HCT116 (cell line): Measurements from ENCODE around the gene GEMIN4. TPM values are rescaled to one million over a fixed set of nuclear protein-coding genes. Genes with fewer than 3 reads are reported as not detected.

ENCODE experiments used
- ATAC-seq: fragments of 200-7000 bp; cut with Tn5 transposase; 2 replicates; pipeline ENCODE4 v1.9.1; 2020; ENCODE audit warnings: mild to moderate bottlenecking, moderate library complexity
- BruUV-seq: library from RNA; stranded (reverse); fragments of 400-500 nt; replicated peaks from 2 replicates; lab custom pipeline; 2021; lab: Mats Ljungman, UMichigan
- CTCF ChIA-PET: fragments of 300-600 bp; sonication (Branson Sonifier 250); formaldehyde crosslinking; loops from one replicate; lab custom pipeline; 2021; ENCODE audit warnings: antibody characterized with exemption; lab: Charles Lee
- POLR2A ChIA-PET: fragments of 300-600, 350-600 bp; sonication (Branson Sonifier 250); formaldehyde crosslinking; loops from one replicate; lab custom pipeline; 2021; ENCODE audit warnings: antibody characterized with exemption; lab: Charles Lee
- RAD21 ChIA-PET, 2 experiments: fragments of 300-600 bp; sonication (Branson Sonifier 250); formaldehyde crosslinking; loops; one replicate each; lab custom pipeline; 2023; ENCODE audit warnings: low total read pairs in 2 of 2; ENCODE audit not compliant: uncharacterized antibody in 2 of 2, unreplicated experiment in 2 of 2, low non-redundant PET in 1 of 2; lab: Charles Lee
- DNase-seq: peaks from one replicate; pipeline ENCODE4 v3.0.0-alpha.2; 2010; ENCODE audit warnings: low read depth, low spot score
- H2AFZ ChIP-seq: fragments of 200-600 bp; shearing (Covaris generic), sonication (generic); 2 replicates; pipeline ENCODE4 v1.6.1; 2017; ENCODE audit warnings: low read depth, mixed run types, mixed read lengths, antibody characterized with exemption, low read length; ENCODE audit not compliant: poor library complexity, severe bottlenecking
- H3K27ac ChIP-seq: 2 replicates; pipeline ENCODE4 v1.5.1; 2012; ENCODE audit warnings: low read depth, low read length
- H3K27me3 ChIP-seq: fragments of 200-600 bp; sonication (generic); 2 replicates; pipeline ENCODE4 v1.6.1; 2016; ENCODE audit warnings: mixed run types, low read length, mixed read lengths; ENCODE audit not compliant: insufficient read depth
- H3K36me3 ChIP-seq, 2 experiments: fragments of 200-500 bp in 1 of 2; fragments of 200-600 bp in 1 of 2; sonication (Bioruptor generic) in 1 of 2; sonication (generic) in 1 of 2; 2 replicates each; pipeline versions ENCODE4 v1.5.1 to v1.6.1; 2014 to 2016; ENCODE audit warnings: low read length in 2 of 2, inconsistent platforms in 1 of 2, mixed read lengths in 1 of 2, mixed run types in 1 of 2; ENCODE audit not compliant: insufficient read depth in 2 of 2, control insufficient read depth in 1 of 2
- H3K4me1 ChIP-seq, 2 experiments: fragments of 200-600 bp in 1 of 2; sonication (generic) in 1 of 2; 2 replicates each; pipeline versions ENCODE4 v1.5.1 to v1.6.1; 2012 to 2017; ENCODE audit warnings: low read length in 2 of 2, inconsistent platforms in 1 of 2, mild to moderate bottlenecking in 1 of 2, mixed read lengths in 1 of 2, mixed run types in 1 of 2, moderate library complexity in 1 of 2; ENCODE audit not compliant: insufficient read depth in 2 of 2, control insufficient read depth in 1 of 2
- H3K4me2 ChIP-seq: fragments of 200-600 bp; sonication (generic); 2 replicates; pipeline ENCODE4 v1.6.1; 2017; ENCODE audit warnings: mixed run types, low read length, mixed read lengths
- H3K4me3 ChIP-seq, 2 experiments: fragments of 200-600 bp in 1 of 2; sonication (generic) in 1 of 2; replicated peaks in 1 of 2; 2 replicates each; pipeline ENCODE4 v1.5.1; 2011 to 2016; ENCODE audit warnings: low read length in 2 of 2, control low read depth in 1 of 2, low read depth in 1 of 2, mild to moderate bottlenecking in 1 of 2, mixed read lengths in 1 of 2, mixed run types in 1 of 2
- H3K79me2 ChIP-seq: fragments of 200-600 bp; sonication (generic); 2 replicates; pipeline ENCODE4 v1.6.1; 2017; ENCODE audit warnings: mild to moderate bottlenecking, mixed run types, low read length, moderate library complexity, mixed read lengths; ENCODE audit not compliant: insufficient read depth
- H3K9ac ChIP-seq: fragments of 200-600 bp; sonication (generic); 2 replicates; pipeline ENCODE4 v1.6.1; 2016; ENCODE audit warnings: low read length, mixed read lengths
- H3K9me2 ChIP-seq: fragments of 200-600 bp; sonication (generic), shearing (Covaris generic); 2 replicates; pipeline ENCODE4 v1.6.1; 2017; ENCODE audit warnings: mixed run types, mild to moderate bottlenecking, moderate library complexity; ENCODE audit not compliant: insufficient read depth
- H3K9me3 ChIP-seq, 2 experiments: fragments of 200-500 bp in 1 of 2; fragments of 200-600 bp in 1 of 2; sonication (Bioruptor generic) in 1 of 2; sonication (generic) in 1 of 2; 2 replicates each; pipeline ENCODE4 v1.6.1; 2014 to 2017; ENCODE audit warnings: low read length in 2 of 2, mixed read lengths in 2 of 2, inconsistent platforms in 1 of 2, low read depth in 1 of 2, mild to moderate bottlenecking in 1 of 2, mixed run types in 1 of 2, moderate library complexity in 1 of 2; ENCODE audit not compliant: control insufficient read depth in 1 of 2, insufficient read depth in 1 of 2
- H4K20me1 ChIP-seq: fragments of 200-600 bp; sonication (generic), shearing (Covaris generic); 2 replicates; pipeline ENCODE4 v1.6.1; 2017; ENCODE audit warnings: mixed run types, mild to moderate bottlenecking, moderate library complexity; ENCODE audit not compliant: insufficient read depth
- ATF3 ChIP-seq: IDR thresholded peaks from 2 replicates; pipeline ENCODE4 v1.6.1; 2012
- CEBPB ChIP-seq: IDR thresholded peaks from 2 replicates; pipeline ENCODE4 v1.6.1; 2012; ENCODE audit warnings: low read depth
- JUND ChIP-seq: IDR thresholded peaks from 2 replicates; pipeline ENCODE4 v1.6.1; 2012
- POLR2A ChIP-seq: IDR thresholded peaks from 2 replicates; pipeline ENCODE4 v1.7.0; 2011; ENCODE audit warnings: borderline replicate concordance; ENCODE audit not compliant: insufficient read depth, insufficient read length; ENCODE audit errors: extremely low read depth
- RAD21 ChIP-seq: IDR thresholded peaks from 2 replicates; pipeline ENCODE4 v1.6.1; 2012; ENCODE audit warnings: low read depth, mild to moderate bottlenecking
- REST ChIP-seq: IDR thresholded peaks from 2 replicates; pipeline ENCODE4 v1.6.1; 2012; ENCODE audit warnings: low read depth
- YY1 ChIP-seq: IDR thresholded peaks from 2 replicates; pipeline ENCODE4 v1.6.1; 2011; ENCODE audit warnings: low read length, low read depth, moderate library complexity, mild to moderate bottlenecking; ENCODE audit not compliant: insufficient replicate concordance; ENCODE audit errors: extremely low read depth
- ZBTB33 ChIP-seq: IDR thresholded peaks from 2 replicates; pipeline ENCODE4 v1.6.1; 2011; ENCODE audit warnings: mild to moderate bottlenecking, low read length, moderate library complexity; ENCODE audit not compliant: insufficient replicate concordance; ENCODE audit errors: extremely low read depth
- intact Hi-C: fragments of 100-400 bp; cut with micrococcal nuclease; formaldehyde crosslinking; loops from 2 replicates; pipeline ENCODE4 v1.10.0; 2022
- total RNA-seq: library from RNA; stranded (reverse); gene quantifications from one replicate; pipeline ENCODE4 v1.2.1, GENCODE V29; 2021; ENCODE audit not compliant: unreplicated experiment

The GEMIN4 gene
- total RNA-seq, 1 experiment from 2014 or later = 53.2 TPM

- peak overlapping the region; percentile 61 for H3K27ac ChIP-seq
- peaks cover 3 to 7% of the 10 kb centered on the region in 2 experiments; a peak in 2 of 4 replicates for H3K36me3 ChIP-seq
- ChIA-PET CTCF (no interaction called here), RAD21 (no interaction called here), POLR2A (no interaction called here)
- DNase-seq = no peak
- H3K4me1 ChIP-seq = peaks cover 3 to 22% of the 10 kb centered on the region in 2 experiments; a peak in 3 of 4 replicates
- no peak for TF ChIP-seq RAD21
- TF ChIP-seq ATF3 = no peak
- no peak for TF ChIP-seq JUND
- no peak for TF ChIP-seq YY1
- no peak for TF ChIP-seq ZBTB33
- no peak for TF ChIP-seq REST
- TF ChIP-seq POLR2A = no peak
- no peak for TF ChIP-seq CEBPB
- H3K9ac ChIP-seq = peak overlapping the region; percentile 80
- H3K9me2 ChIP-seq = no peaks in the 10 kb centered on the region
- H3K9me3 ChIP-seq = no peaks in the 10 kb centered on the region
- intact Hi-C loops = no loop called here
- peak overlapping the region; percentile 72 to 75 for H3K4me3 ChIP-seq
- ATAC-seq = peak; percentile 41
- H3K27me3 ChIP-seq = no peaks in the 10 kb centered on the region
- BruUV-seq = no TSS peak
- H4K20me1 ChIP-seq = no peaks in the 10 kb centered on the region
- no peak overlapping the region for H2AFZ ChIP-seq
- peak overlapping the region; percentile 82 for H3K4me2 ChIP-seq
- peaks cover 40% of the 10 kb centered on the region for H3K79me2 ChIP-seq
Measured at GRCh38 chr17:731644-732066, 20.4 kb downstream of the GEMIN4 start.
